NCI-H1092 treated with DMSO at 0.1 percent for 48 hours (cell line): ENCODE measurements around the gene GTPBP4.
"Not testable (repeated sequence)": the region's sequence is repeated elsewhere in the genome, so short reads cannot be mapped to it uniquely, and the experiment has no call there.

Experiments used
- DNase-seq: peaks from one replicate; lab custom pipeline; 2025; lab: John Stamatoyannopoulos, UW

GTPBP4 gene

GRCh38 chr10:988667-989545, 672 bp downstream of the GTPBP4 start:
- DNase-seq: no peak

DNA sequence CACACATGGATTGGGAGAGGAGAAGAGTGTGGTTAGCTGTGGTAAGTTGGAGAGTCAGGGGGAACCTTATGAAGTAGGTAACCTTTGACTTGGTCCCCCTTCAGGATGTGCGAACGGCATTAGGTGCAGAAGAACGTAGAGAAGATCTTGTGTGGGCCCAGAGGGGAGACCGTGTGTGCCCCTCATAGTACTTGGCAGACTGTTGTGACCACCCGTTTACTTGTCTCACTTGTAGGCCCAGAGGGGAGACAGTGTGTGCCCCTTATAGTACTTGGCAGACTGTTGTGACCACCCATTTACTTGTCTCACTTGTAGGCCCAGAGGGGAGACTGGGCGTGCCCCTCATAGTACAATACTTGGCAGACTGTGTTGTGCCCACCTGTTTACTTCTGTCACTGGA, 2.6 kb downstream of the GTPBP4 start:
- DNase-seq: no peak

GRCh38 chr10:992467-992866, 4.2 kb downstream of the GTPBP4 start:
- no peak for DNase-seq

- DNase-seq: no peak
Measured at GRCh38 chr10:992871-993270, 4.6 kb downstream of the GTPBP4 start.

DNA sequence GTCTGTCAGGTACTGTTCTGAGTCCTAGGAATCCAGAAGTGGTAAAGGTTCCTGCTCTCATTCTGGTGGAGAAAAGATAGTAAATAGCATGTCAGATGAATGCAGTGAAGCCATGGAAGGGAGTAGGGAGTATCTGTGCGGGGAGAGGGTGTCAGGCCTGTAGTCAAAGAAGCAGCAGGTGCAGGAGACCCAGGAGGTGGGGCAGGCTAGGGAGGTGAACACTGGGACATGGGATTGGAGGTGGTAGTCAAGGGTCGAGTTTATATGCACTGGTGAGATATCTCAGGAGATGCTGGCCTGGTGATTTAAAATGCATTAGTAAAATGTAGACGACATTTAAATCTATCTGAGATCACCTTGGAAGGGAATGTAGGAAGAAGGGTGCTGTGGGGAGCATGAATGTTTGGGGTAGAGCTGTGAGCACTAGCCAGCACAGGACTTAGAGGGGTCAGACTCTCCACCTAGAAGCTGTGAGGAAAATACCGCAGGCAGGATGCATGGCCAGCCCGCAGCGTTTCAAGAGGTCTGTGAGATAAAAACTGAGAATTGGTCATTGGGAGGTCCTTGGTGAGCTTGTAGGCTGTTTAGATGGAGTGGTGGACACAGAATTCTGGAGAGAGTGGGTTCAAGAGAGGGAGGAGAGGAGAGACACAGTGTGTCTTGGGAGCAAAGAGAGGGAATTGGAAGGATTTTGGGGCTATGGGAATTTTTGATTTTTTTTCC, 6.8 kb downstream of the GTPBP4 start:
- DNase-seq: no peak

- DNase-seq: no peak
Measured at GRCh38 chr10:995559-995926, 7.3 kb downstream of the GTPBP4 start.

DNA sequence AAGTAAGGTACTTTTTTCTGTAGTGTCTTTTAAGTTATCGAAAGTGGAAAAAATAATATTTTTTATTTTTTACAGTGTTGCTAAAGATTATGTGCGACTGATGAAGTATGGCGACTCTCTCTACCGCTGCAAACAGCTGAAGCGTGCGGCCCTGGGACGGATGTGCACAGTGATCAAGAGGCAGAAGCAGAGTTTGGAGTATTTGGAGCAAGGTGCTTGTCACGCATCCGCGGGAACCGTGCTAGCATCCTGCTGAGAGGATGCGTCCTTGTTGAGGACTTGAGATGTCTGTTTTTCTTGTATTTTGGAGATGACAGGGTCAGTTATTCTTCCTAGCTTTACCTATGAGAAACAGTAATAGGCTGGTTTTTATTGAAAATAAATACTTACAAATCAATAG, 7.8 kb downstream of the GTPBP4 start:
- DNase-seq: no peak

DNA sequence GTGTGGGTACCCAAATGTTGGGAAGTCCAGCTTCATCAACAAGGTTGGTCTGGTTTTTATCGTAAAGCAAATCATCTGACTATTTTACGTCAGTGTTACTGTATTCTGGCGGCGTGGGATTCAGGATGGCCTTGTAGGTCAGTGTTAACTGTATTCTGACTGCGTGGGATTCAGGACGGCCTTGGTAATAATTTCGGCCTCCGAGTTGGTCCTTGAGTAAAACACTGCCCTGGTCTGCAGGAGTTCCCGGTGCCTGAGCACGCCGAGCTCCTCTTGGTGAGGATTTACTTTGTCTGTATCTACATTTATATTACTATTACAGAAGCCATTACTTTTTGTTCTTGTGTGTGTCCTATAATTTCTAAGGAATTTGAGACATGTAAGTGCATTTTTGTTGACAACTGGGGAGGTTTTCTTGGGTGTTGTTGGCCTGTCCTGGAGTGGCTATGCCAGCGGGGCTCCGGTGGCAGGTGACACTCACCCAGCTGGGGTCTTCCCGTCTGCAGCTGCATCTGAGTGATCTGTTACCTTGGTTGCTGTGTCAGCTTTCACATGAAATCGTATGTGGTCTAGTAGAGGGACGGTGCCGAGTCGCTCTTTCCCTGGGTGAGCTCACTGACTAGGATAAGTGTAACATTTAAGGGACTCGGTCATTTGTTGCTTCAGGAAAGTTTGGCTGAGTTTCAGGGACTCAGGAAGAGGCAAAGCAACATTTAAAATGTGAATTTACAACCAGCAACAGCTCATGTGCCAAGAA, 9.2 kb downstream of the GTPBP4 start:
- DNase-seq: no peak

DNA sequence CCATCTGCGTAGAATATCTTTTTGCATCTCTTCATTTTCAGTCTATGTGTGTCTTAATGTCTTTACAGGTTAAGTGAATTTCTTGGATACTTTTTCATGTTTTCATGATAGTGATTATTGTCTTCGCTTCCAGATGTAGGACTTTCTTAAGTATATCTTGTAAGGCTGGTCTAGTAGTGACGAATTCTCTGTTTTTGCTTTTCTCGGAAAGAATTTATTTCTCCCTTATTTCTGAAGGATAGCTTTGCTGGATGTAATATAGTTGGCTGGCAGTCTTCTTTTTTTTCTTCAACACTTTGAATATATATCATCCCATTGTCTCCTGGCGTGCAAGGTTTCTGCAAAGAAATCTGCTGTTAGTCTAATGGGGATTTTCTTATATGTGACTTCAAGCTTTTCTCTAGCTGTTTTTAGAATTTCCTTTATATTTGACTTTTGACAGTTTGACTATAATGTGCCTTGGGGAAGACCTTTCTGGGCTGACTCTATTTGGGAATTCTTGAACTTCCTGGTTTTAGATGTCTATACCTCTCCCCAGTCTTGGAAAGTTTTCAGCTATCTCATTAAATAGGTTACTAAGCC, 14.3 kb downstream of the GTPBP4 start:
- DNase-seq: no peak

DNA sequence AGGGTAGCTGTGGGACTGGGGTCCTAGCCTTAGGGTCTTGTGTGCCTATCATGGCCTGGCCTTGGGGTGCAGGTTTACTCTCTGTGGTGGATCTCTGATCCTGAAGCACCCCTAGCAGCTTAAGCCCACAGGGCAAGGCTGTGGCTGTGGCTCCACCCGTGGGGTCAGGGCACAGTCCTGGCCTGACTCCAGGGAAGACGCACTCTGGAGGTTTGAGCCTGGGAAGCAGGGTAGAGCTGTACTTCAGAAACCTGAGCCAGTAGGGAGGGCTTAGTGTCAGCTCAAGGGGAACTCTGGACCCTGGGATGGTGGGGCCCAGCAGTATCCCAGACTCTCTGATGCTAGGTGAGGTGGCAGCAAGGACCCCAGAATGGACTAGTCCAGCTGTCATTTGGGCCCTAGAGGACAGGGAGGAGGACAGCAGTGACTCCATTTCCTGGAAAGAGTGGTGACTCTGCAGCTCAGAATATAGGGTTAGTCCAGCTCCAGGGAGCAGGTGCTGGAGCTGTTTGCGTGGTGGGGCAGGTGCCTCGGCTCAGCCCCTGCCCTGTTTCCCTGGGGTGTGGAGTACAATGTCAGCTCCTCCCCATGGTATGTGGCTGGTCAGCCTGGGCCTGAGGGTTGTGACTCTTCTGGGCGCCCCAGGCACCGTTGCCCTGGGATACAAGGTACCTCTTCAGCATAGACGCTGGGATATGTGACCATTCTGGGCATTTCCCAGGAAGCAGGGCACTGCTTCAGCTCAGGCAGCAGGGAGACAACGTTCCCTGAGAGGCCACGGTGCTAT, 15.8 kb downstream of the GTPBP4 start:
- no peak for DNase-seq

- no peak for DNase-seq
Measured at GRCh38 chr10:1006573-1006972, 18.3 kb downstream of the GTPBP4 start.

DNA sequence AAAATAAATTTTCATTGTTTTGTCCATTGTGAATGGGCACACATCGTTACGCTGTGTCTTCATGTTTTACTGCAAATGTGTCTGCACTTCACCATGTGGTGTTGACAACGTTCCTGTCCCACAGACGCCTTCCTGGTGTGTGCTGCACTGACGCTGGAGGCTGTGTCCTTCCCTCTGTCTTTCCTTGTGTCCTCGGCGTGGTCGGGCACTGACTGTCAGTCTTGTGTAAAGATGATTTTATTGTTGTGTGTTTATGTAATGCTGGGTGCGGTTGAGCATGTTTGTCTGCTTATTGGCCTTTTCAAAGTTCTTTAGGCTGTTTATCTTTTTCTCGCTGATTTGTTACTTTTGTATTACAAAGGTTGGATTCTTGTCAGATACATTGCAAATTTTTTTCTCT, 19.3 kb downstream of the GTPBP4 start:
- DNase-seq: no peak

DNA sequence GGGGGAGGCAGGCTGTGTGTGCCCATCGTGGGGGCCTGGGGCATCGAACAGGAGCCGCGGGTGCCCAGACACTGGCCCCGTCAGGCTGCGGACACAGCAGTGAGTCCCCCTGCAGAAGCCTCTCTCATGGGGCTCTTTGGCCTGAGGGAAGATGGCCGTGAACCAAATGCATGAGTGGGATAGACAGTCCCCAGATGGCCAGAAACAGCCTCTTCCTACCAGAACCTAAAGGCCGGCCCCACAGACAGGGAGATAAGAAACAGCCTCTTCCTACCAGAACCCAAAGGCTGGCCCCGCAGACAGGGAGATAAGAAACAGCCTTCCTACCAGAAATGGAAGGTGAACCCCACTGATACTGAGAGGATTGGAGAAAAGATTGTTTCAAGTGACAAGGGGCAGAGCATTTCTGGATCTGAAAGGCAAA, 20.8 kb downstream of the GTPBP4 start:
- no peak for DNase-seq

- DNase-seq: not testable (repeated sequence)
Measured at GRCh38 chr10:1009947-1010346, 21.7 kb downstream of the GTPBP4 start.

DNA sequence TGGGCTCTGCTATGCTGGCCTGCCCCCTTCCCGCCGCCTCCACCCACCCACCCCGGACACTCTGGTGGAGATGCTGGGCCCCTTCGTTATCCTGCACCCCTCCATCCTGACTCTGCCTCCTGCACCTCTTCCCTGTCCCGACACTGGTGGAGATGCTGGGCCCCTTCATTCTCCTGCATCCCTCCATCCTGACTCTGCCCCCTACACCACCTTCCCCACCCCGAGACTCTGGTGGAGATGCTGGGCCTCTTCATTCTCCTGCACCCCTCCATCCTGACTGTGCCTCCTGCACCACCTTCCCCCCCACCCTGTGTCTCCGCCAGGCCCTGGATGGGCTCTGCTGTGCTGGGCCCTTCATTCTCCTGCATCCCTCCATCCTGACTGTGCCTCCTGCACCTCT, 22.5 kb downstream of the GTPBP4 start:
- no peak for DNase-seq

DNA sequence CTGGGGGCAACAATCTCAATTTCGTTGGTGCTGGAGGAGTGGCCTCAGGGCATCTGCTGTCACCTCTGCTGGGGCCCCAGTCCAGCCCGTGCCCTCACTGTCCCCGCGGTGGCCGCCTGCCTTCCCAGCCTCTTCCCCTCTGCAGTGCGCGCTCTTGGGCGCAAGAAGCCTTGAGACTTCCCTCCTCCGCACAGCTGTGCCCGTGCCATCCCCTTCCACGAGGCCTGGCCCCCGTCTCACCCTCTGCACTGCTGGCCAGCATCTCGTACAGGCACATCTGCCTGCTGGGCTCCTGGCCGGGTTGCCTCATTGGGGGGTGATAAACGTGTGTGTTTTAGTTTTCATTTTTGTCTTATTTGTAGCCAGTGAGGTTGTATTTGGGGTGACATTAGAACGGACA, 23.5 kb downstream of the GTPBP4 start:
- DNase-seq: no peak

DNA sequence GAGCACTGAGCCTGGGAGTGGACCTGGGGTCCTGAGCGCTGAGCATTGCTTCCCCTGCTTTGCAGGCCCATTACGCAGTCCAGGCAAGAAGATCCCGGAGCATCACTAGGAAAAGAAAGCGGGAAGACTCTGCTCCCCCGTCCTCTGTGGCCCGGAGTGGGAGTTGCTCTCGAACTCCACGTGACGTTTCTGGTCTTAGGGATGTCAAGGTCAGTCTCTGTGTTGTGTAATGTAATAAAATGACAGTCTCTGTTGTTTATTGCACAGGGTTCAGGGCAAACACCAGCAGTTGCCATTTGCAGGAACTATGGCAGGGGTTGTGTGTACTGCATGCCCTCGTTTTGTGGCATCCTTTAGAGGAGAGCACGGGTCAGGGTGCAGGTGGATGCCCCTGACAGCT, 27.5 kb downstream of the GTPBP4 start:
- no peak for DNase-seq

- DNase-seq: no peak
Measured at GRCh38 chr10:1019362-1019761, 31.1 kb downstream of the GTPBP4 start.

GRCh38 chr10:1020460-1020859, 32.2 kb downstream of the GTPBP4 start:
- DNase-seq: no peak

- DNase-seq: no peak
Measured at GRCh38 chr10:1020958-1021357, 32.7 kb downstream of the GTPBP4 start.

DNA sequence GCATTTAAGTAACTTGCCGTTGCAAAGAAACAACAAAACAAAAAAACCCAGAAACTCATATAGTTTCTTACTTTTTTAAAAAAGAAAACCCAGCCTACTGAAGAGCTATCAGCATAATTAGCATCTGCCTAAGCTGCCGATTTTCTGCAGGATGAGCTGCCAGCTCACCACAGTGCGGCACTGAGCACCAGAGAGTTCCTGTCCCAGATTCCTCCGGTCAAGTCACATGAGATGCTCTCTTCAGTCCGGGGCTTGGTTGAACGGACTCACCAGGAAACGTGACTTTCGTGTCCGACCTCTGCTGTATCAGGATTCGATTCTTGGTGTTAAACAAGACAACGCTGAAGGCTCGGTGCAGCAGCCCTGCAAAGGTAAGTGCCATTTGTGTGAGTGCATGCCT, 34.2 kb downstream of the GTPBP4 start:
- no peak for DNase-seq

DNA sequence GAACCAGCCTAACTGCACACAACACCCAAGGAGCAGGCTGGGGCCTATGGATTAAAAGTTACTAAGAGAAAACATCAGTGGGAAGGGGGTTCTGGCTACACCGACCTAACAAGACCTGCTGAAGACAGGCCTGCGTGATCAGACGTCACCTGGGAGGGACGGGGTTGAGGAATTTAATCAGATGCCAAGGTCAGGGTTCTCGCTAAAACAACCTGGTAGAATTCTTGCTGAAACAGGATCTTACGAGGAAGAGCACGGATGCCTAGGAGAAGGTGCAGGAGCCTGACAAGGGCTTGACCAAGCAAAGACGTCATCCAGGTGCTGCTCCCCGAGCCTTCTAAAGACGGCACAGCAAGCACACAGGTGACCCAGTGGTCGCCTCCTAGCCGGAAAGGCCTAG, 35.9 kb downstream of the GTPBP4 start:
- DNase-seq: no peak
